HG03064 (cell line): ENCODE measurements around the gene CFL2.
"Not testable (repeated sequence)": the region's sequence is repeated elsewhere in the genome, so short reads cannot be mapped to it uniquely, and the experiment has no call there.

Experiments used
- ATAC-seq: cut with Tn5 transposase; IDR thresholded peaks from one replicate; pipeline ENCODE4 v1.9.1; 2021; ENCODE audit warnings: low read depth; ENCODE audit not compliant: unreplicated experiment

The CFL2 gene

GRCh38 chr14:34711796-34712712 lies 2.3 kb downstream of the CFL2 start:
- no peak for ATAC-seq

- no peak for ATAC-seq
Measured at GRCh38 chr14:34711169-34711568, 3.2 kb downstream of the CFL2 start.

- no peak for ATAC-seq
Measured at GRCh38 chr14:34710744-34711143, 3.6 kb downstream of the CFL2 start.

- no peak for ATAC-seq
Measured at GRCh38 chr14:34710006-34710405, 4.4 kb downstream of the CFL2 start.

GRCh38 chr14:34707722-34708121 lies 6.7 kb downstream of the CFL2 start:
- no peak for ATAC-seq

DNA sequence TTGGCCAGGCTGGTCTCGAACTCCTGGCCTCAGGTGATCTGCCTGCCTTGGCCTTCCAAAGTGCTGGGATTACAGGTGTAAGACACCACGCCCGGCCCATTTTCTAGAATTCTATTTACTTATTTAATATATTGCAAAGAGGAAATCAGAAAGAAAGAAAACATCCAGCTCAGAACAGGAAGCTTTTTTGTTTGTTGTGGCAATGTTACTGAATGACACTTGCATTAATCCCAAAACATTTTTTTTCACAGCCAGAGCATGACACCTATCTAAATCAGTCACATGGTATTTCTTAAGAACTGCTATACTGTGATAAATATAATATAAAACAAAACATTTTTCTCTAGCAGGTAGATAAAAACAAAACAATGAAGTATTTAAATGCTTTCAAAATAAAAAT lies 12.6 kb downstream of the CFL2 start:
- no peak for ATAC-seq

- no peak for ATAC-seq
Measured at GRCh38 chr14:34700622-34701130, 13.7 kb downstream of the CFL2 start.

DNA sequence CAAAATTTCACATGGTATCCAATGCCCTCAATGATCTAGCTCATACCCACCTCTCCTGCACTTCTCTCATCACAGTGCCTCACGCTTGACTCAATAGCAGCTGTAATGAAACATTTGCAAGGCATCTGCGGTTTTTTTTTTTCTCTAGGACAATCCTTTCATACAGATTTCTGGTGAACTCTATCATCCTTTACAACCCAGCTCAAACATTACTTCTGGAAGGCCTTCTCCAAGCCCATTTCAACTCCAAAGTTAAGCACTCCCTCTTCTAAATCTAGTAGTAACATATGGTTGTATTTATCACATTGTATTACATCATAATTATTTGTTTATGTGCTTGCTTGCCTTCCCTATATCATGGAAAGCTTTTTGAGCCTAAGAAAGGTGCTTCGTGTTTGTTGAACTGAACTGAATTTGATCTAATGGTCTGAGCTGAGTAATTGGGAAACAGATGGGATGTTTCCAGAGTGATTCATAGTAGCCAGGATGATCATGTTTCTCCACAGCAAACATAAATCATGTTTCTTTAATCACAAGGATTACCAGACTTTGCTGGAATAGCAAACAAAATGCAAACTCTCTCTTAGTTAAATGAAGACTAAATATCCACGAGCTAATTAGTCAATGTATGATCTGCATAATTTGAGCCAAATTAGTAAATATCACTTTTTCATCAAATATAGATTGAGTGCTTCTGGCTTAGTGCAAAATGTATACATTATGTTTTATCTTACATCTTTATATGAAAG lies 14.3 kb downstream of the CFL2 start:
- no peak for ATAC-seq

DNA sequence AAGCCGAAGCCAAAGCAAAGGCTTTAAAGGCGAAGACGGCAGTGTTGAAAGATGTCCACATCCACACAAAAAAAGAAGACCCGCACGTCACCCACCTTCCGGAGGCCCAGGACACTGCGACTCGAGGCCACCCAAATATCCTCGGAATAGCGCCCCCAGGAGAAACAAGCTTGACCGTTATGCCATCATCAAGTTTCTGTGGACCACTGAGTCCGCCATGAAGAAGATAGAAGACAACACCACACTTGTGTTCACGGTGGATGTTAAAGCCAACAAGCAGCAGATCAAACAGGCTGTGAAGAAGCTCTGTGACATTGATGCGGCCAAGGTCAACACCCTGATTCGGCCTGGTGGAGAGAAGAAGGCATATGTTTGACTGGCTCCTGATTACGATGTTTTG lies 20.2 kb downstream of the CFL2 start:
- ATAC-seq = not testable (repeated sequence)

GRCh38 chr14:34693228-34693939 lies 21.0 kb downstream of the CFL2 start:
- no peak for ATAC-seq

DNA sequence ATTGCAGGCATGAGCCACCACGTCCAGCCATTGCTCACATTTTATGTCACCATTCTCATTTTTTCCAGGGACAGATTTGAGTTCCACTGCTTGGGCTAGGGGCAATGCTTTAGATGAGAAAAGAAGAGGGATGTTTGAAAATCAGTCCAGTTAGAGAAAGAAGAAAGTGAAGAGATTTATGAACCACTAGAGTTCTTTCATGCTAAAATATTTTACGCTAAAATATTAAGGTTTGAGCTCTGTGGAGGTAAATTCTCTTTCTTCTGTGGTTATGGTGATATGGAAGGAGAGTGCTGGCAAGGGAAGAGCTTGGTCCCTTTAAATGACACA lies 21.5 kb downstream of the CFL2 start:
- no peak for ATAC-seq

- no peak for ATAC-seq
Measured at GRCh38 chr14:34692348-34692747, 22.0 kb downstream of the CFL2 start.

- no peak for ATAC-seq
Measured at GRCh38 chr14:34691206-34691605, 23.2 kb downstream of the CFL2 start.

DNA sequence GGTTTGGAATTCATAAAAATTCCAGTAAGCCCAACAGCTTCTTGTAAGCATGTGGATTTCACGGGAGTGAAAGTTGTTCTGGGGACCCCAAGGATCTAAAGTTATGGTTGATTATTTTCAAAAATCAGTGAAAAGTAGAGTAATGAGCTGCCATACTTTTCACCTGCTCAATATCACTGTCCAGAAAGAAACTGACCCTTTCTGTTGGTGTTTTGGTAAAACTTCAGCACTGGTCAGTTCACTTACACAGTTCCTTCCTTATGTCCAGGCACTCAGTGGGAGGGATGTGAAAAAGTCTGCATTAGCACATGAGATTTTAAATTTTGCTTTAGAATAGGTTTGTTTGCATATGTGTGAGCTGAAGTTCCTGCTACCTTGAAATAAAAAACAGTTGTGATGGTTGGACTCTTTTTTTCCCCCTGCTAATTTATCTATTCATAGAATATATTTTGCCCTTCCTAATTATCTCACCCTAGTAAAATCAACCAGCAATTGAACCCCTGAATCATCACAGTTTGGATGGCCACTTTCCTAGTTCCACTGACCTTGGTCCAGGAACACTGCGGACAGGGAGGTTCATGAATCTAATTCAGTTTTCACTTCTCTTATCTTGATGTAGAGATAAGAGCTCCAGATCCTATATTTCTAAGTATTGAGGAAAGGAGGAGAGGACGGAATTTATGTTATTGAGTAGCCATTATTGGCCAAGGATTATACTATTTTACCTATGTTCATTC lies 25.8 kb downstream of the CFL2 start:
- no peak for ATAC-seq

DNA sequence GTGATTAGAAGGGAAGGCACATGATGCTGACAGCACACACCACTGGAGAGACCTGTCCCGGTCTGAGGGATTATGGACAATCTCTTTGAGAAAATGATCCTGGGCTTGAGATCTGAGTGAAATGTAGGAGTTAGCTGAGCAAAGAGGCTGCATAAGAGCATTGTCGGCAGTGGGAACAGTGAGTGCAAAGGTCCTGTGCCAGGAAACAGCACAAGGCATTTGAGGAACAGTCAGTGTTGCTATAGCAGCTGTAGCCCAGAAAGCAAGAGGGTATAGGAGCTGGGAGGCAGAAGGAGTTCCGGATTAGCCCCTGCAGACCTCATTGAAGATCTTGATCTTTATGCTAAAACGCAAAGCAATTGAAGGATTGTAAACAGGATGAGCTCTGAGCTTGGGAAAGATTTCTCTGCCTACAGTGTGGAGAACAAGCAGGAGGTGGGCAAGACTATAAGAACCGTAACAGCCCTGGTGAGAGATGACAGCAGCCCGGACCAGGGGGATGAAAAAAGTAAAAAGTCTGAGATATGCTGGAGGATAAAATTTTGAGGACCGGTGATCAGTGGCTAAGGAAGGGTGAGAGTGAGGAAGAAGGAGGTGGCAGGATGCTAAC lies 28.5 kb downstream of the CFL2 start:
- no peak for ATAC-seq

DNA sequence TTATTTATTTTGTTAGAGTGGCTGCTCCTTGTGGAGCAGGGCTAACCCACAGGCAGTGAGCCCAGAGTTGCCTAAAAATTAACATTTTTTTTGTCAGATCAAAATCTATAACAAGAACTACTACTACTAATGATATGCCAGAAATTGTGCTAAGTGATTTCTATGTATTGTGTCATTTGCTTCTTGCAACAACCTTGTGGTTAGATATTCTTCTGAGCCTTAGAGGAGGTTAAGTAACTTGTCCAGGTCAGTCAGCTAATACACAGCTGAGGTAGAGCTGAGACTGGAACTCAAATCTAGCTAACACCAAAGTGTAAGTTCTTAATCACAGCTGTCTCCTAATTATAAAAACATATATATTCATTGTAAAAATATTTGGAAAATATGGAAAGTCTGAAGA lies 29.8 kb downstream of the CFL2 start:
- no peak for ATAC-seq

- no peak for ATAC-seq
Measured at GRCh38 chr14:34682787-34683321, 31.5 kb downstream of the CFL2 start.

DNA sequence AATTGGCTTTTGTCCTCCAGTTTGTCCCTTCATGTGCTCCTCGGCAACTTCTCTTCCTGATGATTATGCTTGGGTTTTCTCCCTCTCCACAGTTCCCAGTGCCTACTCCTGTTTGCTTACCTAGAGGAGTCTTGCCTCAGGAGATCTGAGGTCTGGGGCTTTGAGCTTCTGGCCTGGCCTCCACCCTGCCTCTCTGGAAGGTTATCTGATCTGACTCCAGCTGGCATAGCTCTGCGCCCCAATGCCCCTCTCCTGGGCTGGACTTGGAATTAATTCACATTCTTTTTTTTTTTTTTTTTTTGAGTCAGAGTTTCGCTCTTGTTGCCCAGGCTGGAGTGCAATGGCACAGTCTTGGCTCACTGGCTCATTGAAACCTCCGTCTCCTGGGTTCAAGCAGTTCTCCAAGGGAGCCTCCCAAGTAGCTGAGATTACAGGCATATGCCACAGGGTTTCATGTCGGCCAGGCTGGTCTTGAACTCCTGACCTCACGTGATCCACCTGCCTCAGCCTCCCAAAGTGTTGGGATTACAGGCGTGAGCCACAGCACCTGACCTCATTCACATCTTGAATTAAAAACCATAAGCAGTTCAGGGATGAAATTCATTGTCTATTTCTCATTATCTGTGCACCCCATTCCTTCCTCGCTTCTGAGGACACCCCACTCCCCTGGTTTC lies 33.5 kb downstream of the CFL2 start:
- no peak for ATAC-seq

GRCh38 chr14:34678735-34679134 lies 35.7 kb downstream of the CFL2 start:
- no peak for ATAC-seq
